Uterus (tissue), 2 donors: Measurements from ENCODE around the gene MPIG6B.

Source experiments
- CTCF ChIP-seq, 4 experiments: fragments of 200-600 bp in 2 of 4; fragments of 450-650 bp in 2 of 4; sonication (generic) in 2 of 4; IDR thresholded peaks; one replicate each; pipeline ENCODE4 v1.5.1; 2016 to 2019; ENCODE audit warnings: antibody characterized with exemption in 4 of 4, mild to moderate bottlenecking in 2 of 4, moderate library complexity in 1 of 4
- POLR2A ChIP-seq, 2 donors: fragments of 450-650 bp; IDR thresholded peaks; one replicate each; pipeline ENCODE4 v1.6.1; 2016; ENCODE audit warnings: antibody characterized with exemption in 2 of 2, mild to moderate bottlenecking in 1 of 2, moderate library complexity in 1 of 2

- TF ChIP-seq POLR2A (IDR thresholded peaks at IDR 0.05) (no peak), CTCF (IDR thresholded peaks at IDR 0.05) (peak; percentile 70 to 92 (median 82))
Measured at GRCh38 chr6:31680226-31681134, 42.7 kb upstream of the MPIG6B start, which contains the start of gene LY6G5C.
